ENCODE results near the gene ZNF527. TPM values are rescaled to one million over a fixed set of nuclear protein-coding genes. Genes with fewer than 3 reads are reported as not detected.

The ZNF527 gene
- 3.4 TPM for polyA plus RNA-seq (2012; ENCODE audit: missing spikeins)

- peak; percentile 94 for FAIRE-seq
- DNase-seq (ENCODE audit: insufficient read length): peak; percentile 86
- TF ChIP-seq TAF1 (IDR thresholded peaks at IDR 0.05; ENCODE audit: borderline replicate concordance, low read depth, low read length) (peak; percentile 66; the same call in 1 of the 2 replicates), POLR2AphosphoS5 (IDR thresholded peaks at IDR 0.05; ENCODE audit: low read depth, low read length) (peak; percentile 76), POLR2A (IDR thresholded peaks at IDR 0.05; ENCODE audit: low read depth, low read length) (peak; percentile 91)
These were observed at the start of gene ZNF527 for GRCh38 chr19:37370880-37371661. Gene ZNF527, plus strand, starts transcription at chr19:37371099. Its CDS starts 3,100 bp downstream, at chr19:37374199.

GRCh38 chr19:37329686-37330085 is 41.2 kb upstream of the ZNF527 start:
- TF ChIP-seq POLR2AphosphoS5 (IDR thresholded peaks at IDR 0.05; ENCODE audit: low read depth, low read length): no peak
- TF ChIP-seq POLR2A (IDR thresholded peaks at IDR 0.05; ENCODE audit: low read depth, low read length): no peak
- no peak for TF ChIP-seq TAF1 (IDR thresholded peaks at IDR 0.05; ENCODE audit: borderline replicate concordance, low read depth, low read length)
- DNase-seq (ENCODE audit: insufficient read length) (no peak), FAIRE-seq (no peak)

- no peak for TF ChIP-seq TAF1 (IDR thresholded peaks at IDR 0.05; ENCODE audit: borderline replicate concordance, low read depth, low read length)
- no peak for TF ChIP-seq POLR2AphosphoS5 (IDR thresholded peaks at IDR 0.05; ENCODE audit: low read depth, low read length)
- TF ChIP-seq POLR2A (IDR thresholded peaks at IDR 0.05; ENCODE audit: low read depth, low read length): no peak
- DNase-seq (ENCODE audit: insufficient read length): no peak
- FAIRE-seq: no peak
These were observed 38.1 kb upstream of the ZNF527 start for GRCh38 chr19:37332839-37333238.

GRCh38 chr19:37333457-37333856 is 37.4 kb upstream of the ZNF527 start:
- TF ChIP-seq POLR2AphosphoS5 (IDR thresholded peaks at IDR 0.05; ENCODE audit: low read depth, low read length): no peak
- no peak for TF ChIP-seq TAF1 (IDR thresholded peaks at IDR 0.05; ENCODE audit: borderline replicate concordance, low read depth, low read length)
- TF ChIP-seq POLR2A (IDR thresholded peaks at IDR 0.05; ENCODE audit: low read depth, low read length): no peak
- no peak for FAIRE-seq

GRCh38 chr19:37334179-37335071 is 36.5 kb upstream of the ZNF527 start:
- peak; percentile 70 for FAIRE-seq
- peak; percentile 71 for DNase-seq (ENCODE audit: insufficient read length)
- peak; percentile 69 for TF ChIP-seq POLR2A (IDR thresholded peaks at IDR 0.05; ENCODE audit: low read depth, low read length)
- peak; percentile 70 for TF ChIP-seq POLR2AphosphoS5 (IDR thresholded peaks at IDR 0.05; ENCODE audit: low read depth, low read length)
- no peak; the same call in 1 of the 2 replicates for TF ChIP-seq TAF1 (IDR thresholded peaks at IDR 0.05; ENCODE audit: borderline replicate concordance, low read depth, low read length)

More at GRCh38 chr19:37333457-37333856, 37.4 kb upstream of the ZNF527 start:
- no peak for DNase-seq (ENCODE audit: insufficient read length)

- no peak for DNase-seq (ENCODE audit: insufficient read length)
- no peak for FAIRE-seq
These were observed 28.1 kb upstream of the ZNF527 start for GRCh38 chr19:37342753-37343152.

GRCh38 chr19:37346091-37346490 is 24.8 kb upstream of the ZNF527 start:
- DNase-seq (ENCODE audit: insufficient read length): no peak
- TF ChIP-seq POLR2AphosphoS5 (IDR thresholded peaks at IDR 0.05; ENCODE audit: low read depth, low read length) (no peak), POLR2A (IDR thresholded peaks at IDR 0.05; ENCODE audit: low read depth, low read length) (no peak)
- FAIRE-seq: no peak

More at GRCh38 chr19:37342753-37343152, 28.1 kb upstream of the ZNF527 start:
- no peak for TF ChIP-seq POLR2AphosphoS5 (IDR thresholded peaks at IDR 0.05; ENCODE audit: low read depth, low read length)
- TF ChIP-seq TAF1 (IDR thresholded peaks at IDR 0.05; ENCODE audit: borderline replicate concordance, low read depth, low read length): no peak
- TF ChIP-seq POLR2A (IDR thresholded peaks at IDR 0.05; ENCODE audit: low read depth, low read length): no peak

- TF ChIP-seq POLR2A (IDR thresholded peaks at IDR 0.05; ENCODE audit: low read depth, low read length) (no peak), TAF1 (IDR thresholded peaks at IDR 0.05; ENCODE audit: borderline replicate concordance, low read depth, low read length) (no peak), POLR2AphosphoS5 (IDR thresholded peaks at IDR 0.05; ENCODE audit: low read depth, low read length) (no peak)
- FAIRE-seq (no peak), DNase-seq (ENCODE audit: insufficient read length) (no peak)
These were observed 22.8 kb upstream of the ZNF527 start for GRCh38 chr19:37348060-37348459.

GRCh38 chr19:37353968-37354367 is 16.9 kb upstream of the ZNF527 start:
- TF ChIP-seq POLR2A (IDR thresholded peaks at IDR 0.05; ENCODE audit: low read depth, low read length) (no peak), TAF1 (IDR thresholded peaks at IDR 0.05; ENCODE audit: borderline replicate concordance, low read depth, low read length) (no peak), POLR2AphosphoS5 (IDR thresholded peaks at IDR 0.05; ENCODE audit: low read depth, low read length) (no peak)
- no peak for DNase-seq (ENCODE audit: insufficient read length)
- no peak for FAIRE-seq

GRCh38 chr19:37355901-37356300 is 15.0 kb upstream of the ZNF527 start:
- DNase-seq (ENCODE audit: insufficient read length) (no peak), FAIRE-seq (no peak)
- TF ChIP-seq TAF1 (IDR thresholded peaks at IDR 0.05; ENCODE audit: borderline replicate concordance, low read depth, low read length) (no peak), POLR2AphosphoS5 (IDR thresholded peaks at IDR 0.05; ENCODE audit: low read depth, low read length) (no peak), POLR2A (IDR thresholded peaks at IDR 0.05; ENCODE audit: low read depth, low read length) (no peak)

- FAIRE-seq (no peak), DNase-seq (ENCODE audit: insufficient read length) (no peak)
- TF ChIP-seq POLR2AphosphoS5 (IDR thresholded peaks at IDR 0.05; ENCODE audit: low read depth, low read length): no peak
- TF ChIP-seq POLR2A (IDR thresholded peaks at IDR 0.05; ENCODE audit: low read depth, low read length): no peak
- TF ChIP-seq TAF1 (IDR thresholded peaks at IDR 0.05; ENCODE audit: borderline replicate concordance, low read depth, low read length): no peak
These were observed 8.9 kb upstream of the ZNF527 start for GRCh38 chr19:37361994-37362393.

Data from GM12892 (cell line).